Measurements from ENCODE around the gene ADCY4. TPM values are rescaled to one million over a fixed set of nuclear protein-coding genes. Genes with fewer than 3 reads are reported as not detected.

The ADCY4 gene
- total and polyA plus RNA-seq, 2 of the 13 experiments (the other 11 are each of a cell fraction or from before 2014, with no cell fraction given), result 0.03 TPM; not detected in 1

GRCh38 chr14:24315807-24316596 is 18.9 kb downstream of the ADCY4 start (continued):
- TF ChIP-seq RARA (CRISPR knock-in tag; IDR thresholded peaks at IDR 0.05) (peak; percentile 77), SRSF4 (IDR thresholded peaks at IDR 0.05; ENCODE audit: low read depth, low read length, poor library complexity, severe bottlenecking) (no peak), NFYB (CRISPR knock-in tag; IDR thresholded peaks at IDR 0.05) (peak; percentile 42; the same call in 1 of the 2 replicates), FOXA1 (IDR thresholded peaks at IDR 0.05) (no peak), FOXA1 (CRISPR knock-in tag; IDR thresholded peaks at IDR 0.05) (no peak; the same call in none of the 2 replicates), CENPT (CRISPR knock-in tag; IDR thresholded peaks at IDR 0.05; ENCODE audit: low read depth) (peak; percentile 96; the same call in 1 of the 2 replicates), TEAD2 (CRISPR knock-in tag; IDR thresholded peaks at IDR 0.05) (peak; percentile 97), DR1 (CRISPR knock-in tag; IDR thresholded peaks at IDR 0.05) (no peak), FOXM1 (CRISPR knock-in tag; IDR thresholded peaks at IDR 0.05) (no peak), THAP8 (CRISPR knock-in tag; IDR thresholded peaks at IDR 0.05; ENCODE audit: borderline replicate concordance) (no peak), CREB1 (IDR thresholded peaks at IDR 0.05) (0 out of 2 replicates have a peak, but pooled peaks have one; percentile 14), CREB1 (CRISPR knock-in tag; IDR thresholded peaks at IDR 0.05) (no peak), ZBTB14 (CRISPR knock-in tag; IDR thresholded peaks at IDR 0.05) (peak; percentile 72), ZNF557 (CRISPR knock-in tag; IDR thresholded peaks at IDR 0.05) (peak; percentile 99), ZNF740 (CRISPR knock-in tag; IDR thresholded peaks at IDR 0.05) (peak; percentile 82; the same call in 1 of the 2 replicates), ZNF773 (CRISPR knock-in tag; IDR thresholded peaks at IDR 0.05; ENCODE audit: borderline replicate concordance) (peak; percentile 99), ARID3A (IDR thresholded peaks at IDR 0.05; ENCODE audit: low read depth, low read length) (no peak), KMT2A (CRISPR knock-in tag; IDR thresholded peaks at IDR 0.05) (peak; percentile 82), RBM39 (IDR thresholded peaks at IDR 0.05; ENCODE audit: low read depth, low read length, poor library complexity, severe bottlenecking) (peak; percentile 94), CBFB (CRISPR knock-in tag; IDR thresholded peaks at IDR 0.05) (peak; percentile 86; the same call in 1 of the 2 replicates), ZFP41 (CRISPR knock-in tag; IDR thresholded peaks at IDR 0.05; ENCODE audit: borderline replicate concordance) (peak; percentile 98), NR2F2 (IDR thresholded peaks at IDR 0.05; ENCODE audit: borderline replicate concordance, low read depth) (no peak), AHR (CRISPR knock-in tag; IDR thresholded peaks at IDR 0.05) (peak; percentile 78; the same call in 1 of the 2 replicates), ZBTB38 (CRISPR knock-in tag; IDR thresholded peaks at IDR 0.05) (peak; percentile 100), ZNF138 (CRISPR knock-in tag; IDR thresholded peaks at IDR 0.05; ENCODE audit: low read depth) (peak; percentile 93; the same call in 1 of the 2 replicates), SMARCC2 (IDR thresholded peaks at IDR 0.05) (no peak), HDAC1 (CRISPR knock-in tag; IDR thresholded peaks at IDR 0.05) (no peak), ZNF547 (CRISPR knock-in tag; IDR thresholded peaks at IDR 0.05) (peak; percentile 100), KDM2A (CRISPR knock-in tag; IDR thresholded peaks at IDR 0.05; ENCODE audit: borderline replicate concordance, low read depth) (peak; percentile 97)

Measured in HepG2 (cell line).